HG02763 (cell line): Measurements from ENCODE around the gene FGF9.

ENCODE experiments used
- ATAC-seq: cut with Tn5 transposase; IDR thresholded peaks from one replicate; pipeline ENCODE4 v1.9.1; 2021; ENCODE audit warnings: mild to moderate bottlenecking, moderate library complexity; ENCODE audit not compliant: unreplicated experiment

The FGF9 gene

GRCh38 chr13:21703846-21704245 lies 33.0 kb downstream of the FGF9 start:
- no peak for ATAC-seq

GRCh38 chr13:21707586-21707985 lies 36.7 kb downstream of the FGF9 start:
- no peak for ATAC-seq

- no peak for ATAC-seq
Observed at GRCh38 chr13:21709697-21710096, 38.8 kb downstream of the FGF9 start.

GRCh38 chr13:21710163-21710562 lies 39.3 kb downstream of the FGF9 start:
- no peak for ATAC-seq

GRCh38 chr13:21717817-21718216 lies 46.9 kb downstream of the FGF9 start:
- no peak for ATAC-seq

- no peak for ATAC-seq
Observed at GRCh38 chr13:21719463-21719862, 48.6 kb downstream of the FGF9 start.

- no peak for ATAC-seq
Observed at GRCh38 chr13:21723807-21724505, 53.1 kb downstream of the FGF9 start.

GRCh38 chr13:21730186-21730880 lies 59.5 kb downstream of the FGF9 start:
- ATAC-seq: no peak

- no peak for ATAC-seq
Observed at GRCh38 chr13:21733475-21734263, 62.8 kb downstream of the FGF9 start.

- ATAC-seq: no peak
Observed at GRCh38 chr13:21734961-21735360, 64.1 kb downstream of the FGF9 start.

GRCh38 chr13:21735701-21736401 lies 65.0 kb downstream of the FGF9 start:
- ATAC-seq: no peak

- no peak for ATAC-seq
Observed at GRCh38 chr13:21736926-21737325, 66.1 kb downstream of the FGF9 start.

GRCh38 chr13:21738630-21739029 lies 67.8 kb downstream of the FGF9 start:
- ATAC-seq: no peak

- ATAC-seq: no peak
Observed at GRCh38 chr13:21739771-21740170, 68.9 kb downstream of the FGF9 start.

- no peak for ATAC-seq
Observed at GRCh38 chr13:21741396-21741979, 70.6 kb downstream of the FGF9 start.

- no peak for ATAC-seq
Observed at GRCh38 chr13:21742096-21742495, 71.2 kb downstream of the FGF9 start.

GRCh38 chr13:21744149-21744548 lies 73.3 kb downstream of the FGF9 start:
- no peak for ATAC-seq

GRCh38 chr13:21745307-21745706 lies 74.4 kb downstream of the FGF9 start:
- no peak for ATAC-seq

GRCh38 chr13:21747456-21747855 lies 76.6 kb downstream of the FGF9 start:
- ATAC-seq: no peak

GRCh38 chr13:21748166-21748565 lies 77.3 kb downstream of the FGF9 start:
- no peak for ATAC-seq

- ATAC-seq: no peak
Observed at GRCh38 chr13:21749410-21749809, 78.5 kb downstream of the FGF9 start.
